HG03064 (cell line): ENCODE data around the gene DOCK1.

Experiments used
- ATAC-seq: cut with Tn5 transposase; IDR thresholded peaks from one replicate; pipeline ENCODE4 v1.9.1; 2021; ENCODE audit warnings: low read depth; ENCODE audit not compliant: unreplicated experiment

Gene DOCK1

GRCh38 chr10:127320176-127320575 is 414.9 kb downstream of the DOCK1 start:
- no peak for ATAC-seq

DNA sequence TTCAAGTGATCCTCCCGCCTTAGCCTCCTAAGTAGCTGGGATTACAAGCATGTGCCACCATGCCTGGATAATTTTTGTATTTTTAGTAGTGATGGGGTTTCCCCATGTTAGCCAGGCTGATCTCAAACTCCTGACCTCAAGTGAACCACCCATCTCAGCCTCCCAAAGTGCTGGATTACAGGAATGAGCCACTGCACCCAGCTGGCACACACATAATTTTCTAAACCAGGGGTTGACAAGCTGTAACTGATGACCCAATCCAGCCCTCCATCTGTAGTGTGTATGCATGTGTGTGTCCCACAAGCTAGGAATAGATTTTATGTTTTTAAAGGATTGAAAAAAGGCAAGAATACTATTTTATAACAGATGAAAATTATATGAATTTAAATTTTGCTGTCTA is 417.1 kb downstream of the DOCK1 start:
- no peak for ATAC-seq

DNA sequence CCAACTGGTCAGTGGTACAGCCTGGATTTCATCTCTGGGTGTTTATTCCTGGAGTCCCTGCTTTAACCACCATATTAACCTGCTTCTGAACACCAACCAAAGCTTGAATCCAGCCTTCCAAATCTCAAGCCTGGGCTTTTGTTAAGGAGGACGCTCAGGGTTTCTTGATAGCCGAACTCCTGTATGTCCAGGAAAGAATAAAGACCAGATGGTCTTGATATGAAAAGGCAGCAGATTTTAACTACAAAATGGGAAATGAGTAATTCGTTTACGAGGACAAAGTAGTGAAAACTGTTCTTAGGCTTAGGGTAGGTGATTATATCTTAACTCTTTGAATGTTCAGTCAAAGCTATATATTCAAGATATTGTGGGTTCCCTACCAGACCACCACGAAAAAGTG is 420.3 kb downstream of the DOCK1 start:
- no peak for ATAC-seq

DNA sequence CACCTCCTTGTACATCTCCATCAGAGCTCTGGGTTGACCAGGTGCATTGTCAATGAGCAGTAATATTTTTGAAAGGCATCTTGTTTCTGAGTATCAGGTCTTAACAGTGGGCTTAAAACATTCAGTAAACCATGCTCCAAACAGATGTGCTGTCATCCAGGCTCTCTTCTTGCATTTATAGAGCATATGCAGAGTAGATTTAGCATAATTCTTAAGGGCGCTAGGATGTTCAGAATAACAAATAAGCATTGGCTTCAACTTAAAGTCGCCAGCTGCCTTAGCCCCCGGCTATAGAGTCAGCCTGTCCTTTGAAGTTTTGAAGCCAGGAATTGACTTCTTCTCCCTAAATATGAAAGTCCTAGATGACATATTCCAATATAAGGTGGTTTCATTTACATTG is 421.7 kb downstream of the DOCK1 start:
- no peak for ATAC-seq

DNA sequence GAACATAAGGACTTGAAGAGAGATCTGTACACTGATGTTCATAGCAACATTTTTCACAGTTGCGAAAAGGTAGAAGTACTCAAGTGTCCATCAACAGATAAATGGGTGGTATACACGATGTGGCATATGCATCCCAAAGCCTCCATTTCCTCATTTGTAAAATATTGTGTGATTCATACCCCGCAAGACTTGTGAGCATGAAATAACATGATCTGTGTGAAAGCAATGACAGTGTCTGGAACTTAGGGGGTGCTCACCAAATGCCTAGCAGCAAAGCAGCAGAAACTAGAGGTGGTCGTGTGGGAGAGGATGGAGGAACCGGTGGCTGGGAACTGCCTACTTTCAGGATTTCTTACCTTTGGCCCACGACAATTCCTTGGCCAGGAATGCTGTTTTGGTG is 426.5 kb downstream of the DOCK1 start:
- ATAC-seq = no peak

GRCh38 chr10:127332631-127333030 is 427.4 kb downstream of the DOCK1 start:
- no peak for ATAC-seq

- ATAC-seq = no peak
Measured at GRCh38 chr10:127337801-127338200, 432.6 kb downstream of the DOCK1 start.

DNA sequence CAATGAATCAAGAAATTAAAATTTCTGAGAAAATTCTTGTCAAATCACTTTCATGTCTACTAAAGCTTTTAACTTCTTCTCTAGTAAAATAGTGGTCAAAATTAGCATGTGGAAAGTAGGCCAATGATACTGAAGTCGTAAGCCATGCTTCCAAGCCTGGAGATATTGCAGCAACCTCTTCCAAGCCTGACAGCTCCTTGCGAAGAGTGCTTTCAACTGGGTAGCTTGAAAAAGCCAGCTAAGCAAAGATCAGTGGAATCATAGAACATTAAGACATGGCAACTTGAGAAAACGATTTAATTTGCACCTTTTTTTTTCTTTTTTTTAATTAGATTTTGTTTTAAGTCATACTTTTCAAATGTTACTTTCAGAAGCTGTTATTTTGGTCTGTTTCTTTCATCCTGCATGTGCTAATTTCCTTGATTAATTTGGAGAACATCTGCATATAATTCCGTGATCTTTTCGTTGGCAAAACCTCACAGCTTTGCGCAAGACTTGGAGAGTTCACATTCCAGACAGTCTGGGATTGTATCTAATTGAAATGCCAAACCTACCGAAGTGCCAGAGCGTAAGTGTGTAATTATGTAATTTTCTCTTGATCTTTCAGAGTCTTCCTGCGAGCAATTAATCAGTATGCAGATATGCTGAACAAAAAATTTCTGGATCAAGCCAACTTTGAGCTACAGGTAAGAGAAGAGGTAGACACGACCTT is 433.3 kb downstream of the DOCK1 start:
- no peak for ATAC-seq

- no peak for ATAC-seq
Measured at GRCh38 chr10:127343821-127344220, 438.6 kb downstream of the DOCK1 start.

GRCh38 chr10:127344346-127344745 is 439.1 kb downstream of the DOCK1 start:
- ATAC-seq = no peak

DNA sequence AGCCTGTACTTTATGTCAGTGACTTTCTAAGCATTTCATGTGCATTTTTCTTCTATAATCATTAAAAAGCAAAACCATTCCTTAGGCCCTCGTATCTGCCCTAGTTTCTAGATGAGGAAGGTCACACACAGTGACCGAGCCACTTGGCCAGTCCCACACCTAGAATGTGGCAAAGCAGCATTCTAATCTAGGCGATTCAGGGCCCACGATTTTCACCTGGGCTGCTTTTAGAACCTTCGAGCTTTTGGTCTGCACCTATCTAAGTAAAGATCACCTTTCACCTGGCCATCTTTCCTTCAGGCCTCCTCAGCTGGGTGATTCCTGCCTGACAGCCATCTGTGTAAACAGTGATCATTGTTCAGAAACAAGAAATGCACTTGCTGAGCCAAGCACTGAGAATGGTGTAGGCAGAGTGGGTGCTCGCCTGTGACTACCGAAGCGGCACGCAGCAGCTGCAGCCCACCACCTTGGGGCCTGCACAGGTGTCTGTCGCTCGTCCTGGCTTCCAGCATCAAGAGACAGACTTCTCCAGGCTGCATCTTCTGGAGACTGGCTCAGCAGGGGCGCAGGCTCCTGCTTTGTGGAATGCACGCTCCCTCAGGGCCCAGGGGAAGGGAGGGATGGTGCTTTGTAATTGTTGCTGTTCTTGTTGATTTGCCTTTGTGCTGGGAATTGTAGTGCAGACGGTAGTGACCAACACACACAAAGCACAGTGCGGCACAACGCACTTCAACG is 440.2 kb downstream of the DOCK1 start:
- ATAC-seq = no peak

DNA sequence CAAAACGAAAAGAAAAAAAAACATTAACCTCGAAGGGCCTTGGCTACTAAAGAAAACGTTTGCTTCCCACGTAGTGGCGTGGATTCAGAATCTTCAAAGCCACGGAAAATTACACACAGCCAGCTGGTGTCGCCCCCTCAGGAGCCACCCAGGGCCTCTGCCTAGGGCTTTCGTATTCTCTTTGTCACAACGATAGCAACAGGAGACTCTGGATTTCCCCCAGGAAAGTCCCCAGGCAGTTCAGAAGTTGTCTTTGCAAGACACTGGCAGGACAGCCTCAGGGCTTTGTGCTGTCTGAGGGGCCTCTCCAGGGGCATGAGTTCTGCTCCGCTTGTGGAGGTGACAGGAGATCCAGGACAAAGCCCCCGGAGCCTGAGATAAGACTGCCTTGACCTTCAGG is 441.4 kb downstream of the DOCK1 start:
- ATAC-seq = no peak

- ATAC-seq = no peak
Measured at GRCh38 chr10:127347202-127347959, 442.2 kb downstream of the DOCK1 start.

DNA sequence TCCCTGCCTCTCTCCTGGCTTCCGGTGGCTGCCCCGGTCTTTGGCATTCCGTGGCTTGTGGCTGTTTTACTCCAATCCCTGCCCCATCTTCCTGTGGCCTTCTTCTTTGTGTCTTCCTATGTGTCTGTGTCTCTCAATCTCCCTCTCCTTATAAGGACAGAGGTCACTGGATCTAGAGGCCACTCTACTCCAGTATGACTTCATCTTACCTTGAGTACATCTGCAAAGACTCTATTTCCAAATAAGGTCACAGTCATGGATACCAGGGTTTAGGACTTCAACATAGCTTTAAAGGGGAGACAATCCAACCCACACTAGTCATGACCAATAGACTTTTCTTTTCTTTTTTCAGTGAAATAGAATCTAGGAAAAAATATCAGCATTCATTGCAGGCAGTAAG is 444.5 kb downstream of the DOCK1 start:
- no peak for ATAC-seq

GRCh38 chr10:127351542-127351941 is 446.3 kb downstream of the DOCK1 start:
- no peak for ATAC-seq

- no peak for ATAC-seq
Measured at GRCh38 chr10:127353544-127353943, 448.3 kb downstream of the DOCK1 start.

DNA sequence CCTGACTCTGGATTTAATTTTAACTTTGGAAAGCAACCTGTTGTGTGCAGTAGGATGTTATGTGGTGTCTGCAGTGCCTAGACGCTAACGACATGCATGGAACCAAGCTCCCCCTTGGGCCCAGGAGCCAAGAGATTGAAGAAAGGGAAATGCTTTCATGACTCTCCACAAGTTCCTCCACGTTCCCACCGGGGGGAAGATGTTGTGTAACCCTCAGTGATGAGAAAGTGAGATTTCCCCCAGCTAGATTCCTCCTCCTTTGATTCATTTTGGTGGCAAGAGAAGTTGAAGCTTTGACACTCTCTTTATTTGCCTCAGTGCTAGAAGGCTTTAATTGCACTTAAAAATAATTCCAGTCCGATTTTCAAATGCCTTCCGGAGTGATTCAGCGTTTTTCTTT is 449.0 kb downstream of the DOCK1 start:
- ATAC-seq = no peak

GRCh38 chr10:127354992-127355391 is 449.8 kb downstream of the DOCK1 start:
- ATAC-seq = no peak

DNA sequence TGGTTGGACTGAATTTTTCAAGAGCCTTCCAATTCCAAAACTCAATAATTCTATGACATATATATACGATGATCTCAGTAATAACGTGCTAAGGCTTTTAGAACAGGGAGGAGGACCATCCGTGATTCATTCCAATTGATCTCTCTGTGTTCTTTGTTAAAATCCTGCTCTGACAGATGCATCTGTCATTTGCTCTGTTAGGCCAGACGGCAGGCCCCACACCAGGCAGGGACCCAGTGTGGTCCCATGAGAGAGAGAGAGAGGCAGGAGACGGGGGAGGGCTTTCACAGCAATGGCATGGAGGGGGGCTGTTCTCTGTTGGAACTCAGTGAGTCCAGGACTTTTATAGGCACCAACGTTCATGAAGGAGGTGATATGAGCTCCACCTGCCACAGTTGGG is 451.1 kb downstream of the DOCK1 start:
- ATAC-seq = no peak

- ATAC-seq = no peak
Measured at GRCh38 chr10:127357265-127357664, 452.0 kb downstream of the DOCK1 start.

- ATAC-seq = no peak
Measured at GRCh38 chr10:127358337-127358736, 453.1 kb downstream of the DOCK1 start.

GRCh38 chr10:127364034-127364433 is 458.8 kb downstream of the DOCK1 start:
- no peak for ATAC-seq
